Smooth muscle cell (in vitro differentiated cells): ENCODE data around the gene FADS2. TPM values are rescaled to one million over a fixed set of nuclear protein-coding genes. Genes with fewer than 3 reads are reported as not detected.

ENCODE experiments used
- DNase-seq: peaks from one replicate; lab custom pipeline; 2025; ENCODE audit not compliant: unreplicated experiment; lab: John Stamatoyannopoulos, UW
- H2AFZ ChIP-seq: fragments of 200-600 bp; sonication (generic); 2 replicates; pipeline ENCODE4 v1.6.0; 2016; ENCODE audit warnings: antibody characterized with exemption, low read depth, mild to moderate bottlenecking
- H3F3A ChIP-seq: fragments of 200-600 bp; sonication (generic); 2 replicates; pipeline ENCODE4 v1.6.0; 2017; ENCODE audit warnings: antibody characterized with exemption, low read depth
- H3K27ac ChIP-seq: fragments of 200-600 bp; sonication (generic); 2 replicates; pipeline ENCODE4 v1.5.1; 2016; ENCODE audit warnings: low read depth, mild to moderate bottlenecking
- H3K27me3 ChIP-seq: fragments of 200-600 bp; sonication (generic); 2 replicates; pipeline ENCODE4 v1.6.1; 2016; ENCODE audit warnings: low read depth, mild to moderate bottlenecking
- H3K36me3 ChIP-seq: fragments of 200-600 bp; sonication (generic); 2 replicates; pipeline ENCODE4 v1.5.1; 2016; ENCODE audit warnings: low read depth
- H3K4me1 ChIP-seq: fragments of 200-600 bp; sonication (generic); 2 replicates; pipeline ENCODE4 v1.5.1; 2016; ENCODE audit warnings: low read depth
- H3K4me2 ChIP-seq: fragments of 200-600 bp; sonication (generic); 2 replicates; pipeline ENCODE4 v1.6.0; 2016; ENCODE audit warnings: mild to moderate bottlenecking
- H3K4me3 ChIP-seq: fragments of 200-600 bp; sonication (generic); 2 replicates; pipeline ENCODE4 v1.5.1; 2016; ENCODE audit warnings: mild to moderate bottlenecking
- H3K79me2 ChIP-seq: fragments of 200-600 bp; sonication (generic); 2 replicates; pipeline ENCODE4 v1.6.0; 2016; ENCODE audit warnings: low read depth, mild to moderate bottlenecking
- H3K9ac ChIP-seq: fragments of 200-600 bp; sonication (generic); 2 replicates; pipeline ENCODE4 v1.6.0; 2016; ENCODE audit warnings: low read depth
- H3K9me3 ChIP-seq: fragments of 200-600 bp; sonication (generic); replicated peaks from 2 replicates; pipeline ENCODE4 v1.5.1; 2016; ENCODE audit warnings: low read depth
- H4K20me1 ChIP-seq: fragments of 200-600 bp; sonication (generic); 2 replicates; pipeline ENCODE4 v1.6.0; 2016; ENCODE audit warnings: low read depth
- CTCF ChIP-seq: fragments of 200-600 bp; sonication (generic); IDR thresholded peaks from 2 replicates; pipeline ENCODE4 v1.5.1; 2017; ENCODE audit warnings: borderline replicate concordance, mild to moderate bottlenecking, antibody characterized with exemption; ENCODE audit not compliant: insufficient read depth, poor library complexity, severe bottlenecking
- WGBS: methylation state at CpG from one replicate; pipeline ENCODE4 v1.1.7; 2016; ENCODE audit warnings: low lambda C conversion rate; 5-methylcytosine and 5-hydroxymethylcytosine counted together
- polyA plus RNA-seq: library from polyadenylated mRNA; unstranded; fragments of >200 nt; fragmentation: Nextera tagmentation; extraction: Ambion mirVana; gene quantifications from 2 replicates; pipeline ENCODE4 v1.2.1, GENCODE V29; 2016
- total RNA-seq: library from RNA; depleted of rRNA; stranded (reverse); fragments of >200 nt; gene quantifications from 2 replicates; pipeline ENCODE4 v1.2.3, GENCODE V29; 2014

The FADS2 gene
- total and polyA plus RNA-seq, 2 experiments from 2014 or later, result 279 to 495 TPM

- Histone ChIP-seq H3K27me3 (no peaks in the 10 kb centered on the region), H3K9ac (no peak overlapping the region), H3K4me3 (no peak overlapping the region), H4K20me1 (peaks cover 89% of the 10 kb centered on the region), H3K27ac (no peak overlapping the region), H3K36me3 (peaks cover 6% of the 10 kb centered on the region), H3K9me3 (no peaks in the 10 kb centered on the region), H3F3A (peaks cover 4% of the 10 kb centered on the region), H2AFZ (no peak overlapping the region), H3K4me1 (no peaks in the 10 kb centered on the region), H3K4me2 (no peak overlapping the region), H3K79me2 (no peaks in the 10 kb centered on the region)
- 90% methylated on average over 13 of the region's 13 CpGs for WGBS
- no peak for TF ChIP-seq CTCF
- DNase-seq, result no peak
These were observed 25.6 kb downstream of the FADS2 start for GRCh38 chr11:61853698-61854169.

- H4K20me1 ChIP-seq, result peaks cover 82% of the 10 kb centered on the region
- H3K79me2 ChIP-seq, result no peaks in the 10 kb centered on the region
- H3K4me2 ChIP-seq, result no peak overlapping the region
- H3K27ac ChIP-seq, result no peak overlapping the region
- no peak for DNase-seq
- no peaks in the 10 kb centered on the region for H3K4me1 ChIP-seq
- H3K9me3 ChIP-seq, result no peaks in the 10 kb centered on the region
- H3F3A ChIP-seq, result peaks cover 4% of the 10 kb centered on the region
- TF ChIP-seq CTCF, result no peak
- H3K9ac ChIP-seq, result no peak overlapping the region
- H3K4me3 ChIP-seq, result no peak overlapping the region
- peaks cover 7% of the 10 kb centered on the region for H3K36me3 ChIP-seq
- no peak overlapping the region for H2AFZ ChIP-seq
- H3K27me3 ChIP-seq, result no peaks in the 10 kb centered on the region
- 96% methylated on average over 17 of the region's 17 CpGs for WGBS
These were observed 26.3 kb downstream of the FADS2 start for GRCh38 chr11:61854206-61854895.

- no peaks in the 10 kb centered on the region for H3K79me2 ChIP-seq
- H3K4me3 ChIP-seq, result no peak overlapping the region
- H4K20me1 ChIP-seq, result peaks cover 82% of the 10 kb centered on the region
- no peak overlapping the region for H3K9ac ChIP-seq
- no peak overlapping the region for H2AFZ ChIP-seq
- no peak overlapping the region for H3K27ac ChIP-seq
- no peak for DNase-seq
- TF ChIP-seq CTCF, result no peak
- peaks cover 4% of the 10 kb centered on the region for H3K36me3 ChIP-seq
- no peak overlapping the region for H3K4me2 ChIP-seq
- H3F3A ChIP-seq, result no peaks in the 10 kb centered on the region
- H3K4me1 ChIP-seq, result no peaks in the 10 kb centered on the region
- H3K9me3 ChIP-seq, result no peaks in the 10 kb centered on the region
- 93% methylated on average over 14 of the region's 14 CpGs for WGBS
- no peaks in the 10 kb centered on the region for H3K27me3 ChIP-seq
These were observed 27.0 kb downstream of the FADS2 start for GRCh38 chr11:61854966-61855714.
